Liver (tissue), 9 donors: ENCODE measurements around the gene TNFSF10. TPM values are rescaled to one million over a fixed set of nuclear protein-coding genes. Genes with fewer than 3 reads are reported as not detected.
A peak's percentile ranks its signal among the peaks of the same experiment; 100 is the strongest.

Source experiments
- DNase-seq: peaks from one replicate; pipeline ENCODE4 v3.0.0-alpha.2; 2017; ENCODE audit warnings: low spot score
- H3K27ac ChIP-seq, 2 donors: one replicate each; pipeline ENCODE4 v1.7.0; 2013; ENCODE audit warnings: inconsistent platforms in 2 of 2, low read length in 2 of 2, control low read depth in 1 of 2, low read depth in 1 of 2, mild to moderate bottlenecking in 1 of 2
- H3K27me3 ChIP-seq, 4 donors: one replicate each; pipeline versions ENCODE4 v1.6.1 to v1.7.0; 2013; ENCODE audit warnings: low read length in 3 of 4, inconsistent platforms in 1 of 4, mild to moderate bottlenecking in 1 of 4, moderate library complexity in 1 of 4; ENCODE audit not compliant: control insufficient read depth in 4 of 4, insufficient read depth in 4 of 4
- H3K36me3 ChIP-seq, 4 donors: one replicate each; pipeline versions ENCODE4 v1.6.1 to v1.7.0; 2013; ENCODE audit warnings: low read length in 3 of 4, mild to moderate bottlenecking in 3 of 4, low read depth in 1 of 4, moderate library complexity in 1 of 4; ENCODE audit not compliant: control insufficient read depth in 4 of 4, insufficient read depth in 3 of 4
- H3K4me1 ChIP-seq, 4 donors: one replicate each; pipeline versions ENCODE4 v1.6.1 to v1.7.0; 2013; ENCODE audit warnings: low read length in 3 of 4, mild to moderate bottlenecking in 3 of 4, moderate library complexity in 1 of 4; ENCODE audit not compliant: control insufficient read depth in 4 of 4, insufficient read depth in 4 of 4
- H3K4me3 ChIP-seq, 3 donors: one replicate each; pipeline versions ENCODE4 v1.6.1 to v1.7.0; 2013; ENCODE audit warnings: low read length in 3 of 3, control low read depth in 1 of 3, low read depth in 1 of 3, mild to moderate bottlenecking in 1 of 3
- H3K9ac ChIP-seq, 2 donors: one replicate each; pipeline ENCODE4 v1.7.0; 2013; ENCODE audit warnings: low read length in 2 of 2, mild to moderate bottlenecking in 2 of 2, moderate library complexity in 2 of 2, control low read depth in 1 of 2, low read depth in 1 of 2
- H3K9me3 ChIP-seq, 4 donors: one replicate each; pipeline versions ENCODE4 v1.6.1 to v1.7.0; 2013; ENCODE audit warnings: low read length in 3 of 4; ENCODE audit not compliant: control insufficient read depth in 4 of 4
- ATF3 ChIP-seq: IDR thresholded peaks from 2 replicates; pipeline ENCODE4 v1.6.1; 2016; ENCODE audit warnings: antibody characterized with exemption
- EGR1 ChIP-seq, 2 donors: IDR thresholded peaks; 2 replicates each; pipeline ENCODE4 v1.6.1; 2016 to 2018; ENCODE audit warnings: antibody characterized with exemption in 2 of 2, low read depth in 2 of 2
- FOXA1 ChIP-seq: IDR thresholded peaks from 2 replicates; pipeline ENCODE4 v1.6.1; 2016; ENCODE audit warnings: antibody characterized with exemption
- FOXA2 ChIP-seq: IDR thresholded peaks from 2 replicates; pipeline ENCODE4 v1.6.1; 2016; ENCODE audit warnings: antibody characterized with exemption
- GABPA ChIP-seq, 2 donors: IDR thresholded peaks in 1 of 2; conservative IDR thresholded peaks in 1 of 2; 2 replicates each; pipeline ENCODE4 v1.6.1; 2016; ENCODE audit warnings: antibody characterized with exemption in 2 of 2, mild to moderate bottlenecking in 1 of 2, moderate library complexity in 1 of 2
- HNF4A ChIP-seq, 2 donors: conservative IDR thresholded peaks; 2 replicates each; pipeline ENCODE4 v1.6.1; 2016; ENCODE audit warnings: antibody characterized with exemption in 2 of 2, mild to moderate bottlenecking in 2 of 2
- HNF4G ChIP-seq: IDR thresholded peaks from 2 replicates; pipeline ENCODE4 v1.6.1; 2016; ENCODE audit warnings: antibody characterized with exemption
- JUND ChIP-seq, 2 donors: IDR thresholded peaks; 2 replicates each; pipeline ENCODE4 v1.6.1; 2016; ENCODE audit warnings: antibody characterized with exemption in 2 of 2
- NR2F2 ChIP-seq: IDR thresholded peaks from 2 replicates; pipeline ENCODE4 v1.6.1; 2016; ENCODE audit warnings: antibody characterized with exemption
- RAD21 ChIP-seq, 2 donors: IDR thresholded peaks; 2 replicates each; pipeline ENCODE4 v1.6.1; 2016; ENCODE audit warnings: antibody characterized with exemption in 2 of 2, mild to moderate bottlenecking in 2 of 2
- REST ChIP-seq: IDR thresholded peaks from 2 replicates; pipeline ENCODE4 v1.6.1; 2016; ENCODE audit warnings: antibody characterized with exemption, mild to moderate bottlenecking
- RXRA ChIP-seq, 2 donors: IDR thresholded peaks; 2 replicates each; pipeline ENCODE4 v1.6.1; 2017 to 2018; ENCODE audit warnings: antibody characterized with exemption in 2 of 2, mild to moderate bottlenecking in 1 of 2
- SP1 ChIP-seq: IDR thresholded peaks from 2 replicates; pipeline ENCODE4 v1.6.1; 2018; ENCODE audit warnings: antibody characterized with exemption, mild to moderate bottlenecking
- TAF1 ChIP-seq: conservative IDR thresholded peaks from 2 replicates; pipeline ENCODE4 v1.6.1; 2016; ENCODE audit warnings: antibody characterized with exemption, mild to moderate bottlenecking
- YY1 ChIP-seq: IDR thresholded peaks from 2 replicates; pipeline ENCODE4 v1.6.1; 2016; ENCODE audit warnings: antibody characterized with exemption, mild to moderate bottlenecking
- ZBTB33 ChIP-seq: IDR thresholded peaks from 2 replicates; pipeline ENCODE4 v1.6.1; 2016; ENCODE audit warnings: antibody characterized with exemption
- WGBS: extraction: QIAGEN DNeasy Blood & Tissue Kit; methylation state at CpG from one replicate; pipeline ENCODE4 v1.1.7; 2013; 5-methylcytosine and 5-hydroxymethylcytosine counted together
- polyA plus RNA-seq, 2 donors: library from polyadenylated mRNA; stranded (reverse) in 1 of 2; unstranded in 1 of 2; fragments of 200-250 nt in 1 of 2; fragments of >200 nt in 1 of 2; fragmentation: Nextera tagmentation in 1 of 2; extraction: Ambion mirVana in 1 of 2; gene quantifications; one replicate each; pipeline versions ENCODE4 v1.2.1 to v1.2.3, GENCODE V29; 2013 to 2015
- total RNA-seq, 2 donors: library from RNA; depleted of rRNA; stranded (reverse); fragments of >200 nt; gene quantifications; one replicate each; pipeline ENCODE4 v1.2.3, GENCODE V29; 2014
- TF ChIP-seq, protein P1 (sequence below): fragments of 150-350 bp; IDR thresholded peaks from 2 replicates; pipeline ENCODE4 v1.5.1; 2017; ENCODE audit warnings: improper control_type of control experiment, low read depth, low read length; ENCODE audit not compliant: missing input control
- TF ChIP-seq, protein P2 (sequence below): IDR thresholded peaks from 2 replicates; pipeline ENCODE4 v1.6.1; 2016; ENCODE audit warnings: antibody characterized with exemption
- donor health status: healthy.
- donor health status: healthy.
- donor health status: healthy.
- donor health status: healthy.
- donor health status: healthy.

The TNFSF10 gene
- total and polyA plus RNA-seq, 4 donors, result 16.2 to 67.1 (median 37.5) TPM

- no peak for DNase-seq
- Histone ChIP-seq H3K27ac (peak overlapping the region; percentile 56 to 80), H3K4me3 (peak overlapping the region in 2 of 3 donors; percentile 24 to 57), H3K9me3 (no peaks in the 10 kb centered on the region), H3K9ac (no peak overlapping the region), H3K36me3 (peaks cover 0 to 23% (median 11%) of the 10 kb centered on the region in 4 donors), H3K4me1 (peaks cover 15 to 58% (median 37%) of the 10 kb centered on the region in 4 donors), H3K27me3 (no peaks in the 10 kb centered on the region)
- TF ChIP-seq FOXA1 (no peak), RAD21 (IDR thresholded peaks at IDR 0.05) (no peak)
- 51% methylated on average over 8 of the region's 8 CpGs for WGBS
Observed at GRCh38 chr3:172517859-172518466, 5.3 kb downstream of the TNFSF10 start.

DNA sequence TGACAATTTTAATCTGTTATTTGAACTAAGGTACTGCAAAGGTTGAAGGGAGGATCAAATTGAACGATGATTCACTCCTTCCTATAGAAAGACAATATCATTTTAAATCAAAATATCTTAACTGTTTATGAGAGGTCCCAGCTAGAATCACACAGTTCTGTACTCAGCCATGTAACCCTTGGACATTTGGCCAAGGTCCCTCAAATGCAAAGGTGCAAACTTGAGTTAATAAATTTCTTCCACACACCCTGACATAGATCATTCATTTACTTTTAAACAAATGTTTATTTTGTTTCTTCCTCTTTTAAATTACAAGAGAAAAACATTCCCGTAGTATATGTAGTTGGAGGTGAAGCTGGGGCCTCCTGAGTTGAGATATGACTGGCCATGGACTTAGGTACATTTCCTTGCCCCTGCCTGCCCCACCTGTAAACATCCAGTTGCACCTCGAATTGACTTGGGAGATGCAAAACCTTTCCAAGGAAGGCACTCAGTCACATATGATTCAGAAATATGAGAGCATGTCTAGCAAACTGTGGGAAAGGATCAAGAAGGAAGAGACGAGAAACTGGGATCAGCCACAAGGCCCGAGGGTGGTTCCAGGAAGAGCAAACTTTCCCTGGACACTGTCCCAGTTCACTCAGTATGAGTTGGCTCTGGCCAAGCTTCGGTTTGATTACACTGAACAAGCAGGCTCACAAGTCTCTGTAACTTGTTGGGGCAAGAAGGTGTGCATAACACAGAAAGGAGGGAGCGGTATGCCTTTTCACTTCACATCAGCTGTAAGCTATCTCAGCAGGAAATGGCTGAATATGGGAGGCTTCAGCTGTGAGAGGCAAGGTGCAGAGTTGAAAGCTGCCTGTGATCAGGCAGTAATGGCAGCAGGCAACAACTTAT, 6.7 kb downstream of the TNFSF10 start:
- Histone ChIP-seq H3K4me3 (peak overlapping the region in 1 of 3 donors; percentile 4), H3K27ac (peak overlapping the region; percentile 56 to 72), H3K9ac (peak overlapping the region in 1 of 2 donors; percentile 33), H3K4me1 (peaks cover 15 to 66% (median 38%) of the 10 kb centered on the region in 4 donors), H3K36me3 (peaks cover 3 to 35% (median 19%) of the 10 kb centered on the region in 4 donors), H3K27me3 (no peaks in the 10 kb centered on the region), H3K9me3 (no peaks in the 10 kb centered on the region)
- 14% methylated on average over 7 of the region's 7 CpGs for WGBS
- no peak for DNase-seq
- TF ChIP-seq HNF4A (conservative IDR thresholded peaks at IDR 0.05) (peak; percentile 82 to 92), ATF3 (no peak), RAD21 (IDR thresholded peaks at IDR 0.05) (peak; percentile 35 to 59), REST (peak; percentile 40), SP1 (peak; percentile 71), YY1 (no peak), FOXA1 (no peak), TAF1 (no peak), ZBTB33 (no peak), RXRA (IDR thresholded peaks at IDR 0.05) (peak; percentile 51 to 52), FOXA2 (no peak), HNF4G (peak; percentile 45), JUND (IDR thresholded peaks at IDR 0.05) (peak in 1 of 2 donors; percentile 42), EGR1 (IDR thresholded peaks at IDR 0.05; ENCODE audit: low read depth in 2 of 2) (peak in 1 of 2 donors; percentile 22), GABPA (IDR thresholded peaks at IDR 0.05 in 1 of 2, conservative IDR thresholded peaks at IDR 0.05 in 1 of 2) (no peak), NR2F2 (no peak)
- TF ChIP-seq, protein P1, sequence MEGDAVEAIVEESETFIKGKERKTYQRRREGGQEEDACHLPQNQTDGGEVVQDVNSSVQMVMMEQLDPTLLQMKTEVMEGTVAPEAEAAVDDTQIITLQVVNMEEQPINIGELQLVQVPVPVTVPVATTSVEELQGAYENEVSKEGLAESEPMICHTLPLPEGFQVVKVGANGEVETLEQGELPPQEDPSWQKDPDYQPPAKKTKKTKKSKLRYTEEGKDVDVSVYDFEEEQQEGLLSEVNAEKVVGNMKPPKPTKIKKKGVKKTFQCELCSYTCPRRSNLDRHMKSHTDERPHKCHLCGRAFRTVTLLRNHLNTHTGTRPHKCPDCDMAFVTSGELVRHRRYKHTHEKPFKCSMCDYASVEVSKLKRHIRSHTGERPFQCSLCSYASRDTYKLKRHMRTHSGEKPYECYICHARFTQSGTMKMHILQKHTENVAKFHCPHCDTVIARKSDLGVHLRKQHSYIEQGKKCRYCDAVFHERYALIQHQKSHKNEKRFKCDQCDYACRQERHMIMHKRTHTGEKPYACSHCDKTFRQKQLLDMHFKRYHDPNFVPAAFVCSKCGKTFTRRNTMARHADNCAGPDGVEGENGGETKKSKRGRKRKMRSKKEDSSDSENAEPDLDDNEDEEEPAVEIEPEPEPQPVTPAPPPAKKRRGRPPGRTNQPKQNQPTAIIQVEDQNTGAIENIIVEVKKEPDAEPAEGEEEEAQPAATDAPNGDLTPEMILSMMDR, result no peak
- TF ChIP-seq, protein P2, sequence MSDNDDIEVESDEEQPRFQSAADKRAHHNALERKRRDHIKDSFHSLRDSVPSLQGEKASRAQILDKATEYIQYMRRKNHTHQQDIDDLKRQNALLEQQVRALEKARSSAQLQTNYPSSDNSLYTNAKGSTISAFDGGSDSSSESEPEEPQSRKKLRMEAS, result no peak
